Dermis blood vessel endothelial cell (primary cell): ENCODE measurements around the gene APOC1. TPM values are rescaled to one million over a fixed set of nuclear protein-coding genes. Genes with fewer than 3 reads are reported as not detected.
"Not testable (repeated sequence)": the region's sequence is repeated elsewhere in the genome, so short reads cannot be mapped to it uniquely, and the experiment has no call there.

Source experiments
- DNase-seq: peaks from one replicate; pipeline ENCODE4 v3.0.0; 2010
- total RNA-seq: library from RNA; depleted of rRNA; stranded (reverse); fragments of >200 nt; gene quantifications from 2 replicates; pipeline ENCODE4 v1.2.3, GENCODE V29; 2014

APOC1 gene
- total RNA-seq = 1.7 and 1.9 TPM in 2 replicates

- DNase-seq = peak; percentile 86
Observed at GRCh38 chr19:44914433-44915206, at the start of gene APOC1. Gene APOC1, plus strand, starts transcription at chr19:44914608. Its CDS starts 284 bp downstream, at chr19:44914892.

- no peak for DNase-seq
Observed at GRCh38 chr19:44865196-44865767, 49.1 kb upstream of the APOC1 start.

- DNase-seq = no peak
Observed at GRCh38 chr19:44866664-44867063, 47.7 kb upstream of the APOC1 start.

GRCh38 chr19:44867578-44867977 is 46.8 kb upstream of the APOC1 start:
- no peak for DNase-seq

GRCh38 chr19:44869733-44870470 is 44.5 kb upstream of the APOC1 start:
- peak; percentile 79 for DNase-seq

- DNase-seq = no peak
Observed at GRCh38 chr19:44871809-44872208, 42.6 kb upstream of the APOC1 start.

- no peak for DNase-seq
Observed at GRCh38 chr19:44872661-44873060, 41.7 kb upstream of the APOC1 start.

- DNase-seq = no peak
Observed at GRCh38 chr19:44874317-44874716, 40.1 kb upstream of the APOC1 start.

- peak; percentile 73 for DNase-seq
Observed at GRCh38 chr19:44875666-44876451, 38.5 kb upstream of the APOC1 start.

GRCh38 chr19:44876930-44877535 is 37.4 kb upstream of the APOC1 start:
- DNase-seq = no peak

GRCh38 chr19:44878120-44878865 is 36.1 kb upstream of the APOC1 start:
- DNase-seq = no peak

- no peak for DNase-seq
Observed at GRCh38 chr19:44879309-44880065, 34.9 kb upstream of the APOC1 start.

GRCh38 chr19:44882063-44882462 is 32.3 kb upstream of the APOC1 start:
- no peak for DNase-seq

- not testable (repeated sequence) for DNase-seq
Observed at GRCh38 chr19:44882619-44883397, 31.6 kb upstream of the APOC1 start.

GRCh38 chr19:44883922-44884321 is 30.5 kb upstream of the APOC1 start:
- no peak for DNase-seq

GRCh38 chr19:44884566-44884965 is 29.8 kb upstream of the APOC1 start:
- DNase-seq = no peak

- no peak for DNase-seq
Observed at GRCh38 chr19:44886141-44886540, 28.3 kb upstream of the APOC1 start.

- no peak for DNase-seq
Observed at GRCh38 chr19:44887648-44888047, 26.8 kb upstream of the APOC1 start.

GRCh38 chr19:44888335-44888734 is 26.1 kb upstream of the APOC1 start:
- DNase-seq = not testable (repeated sequence)

- DNase-seq = no peak
Observed at GRCh38 chr19:44889830-44890365, 24.5 kb upstream of the APOC1 start.
